GM12874 (cell line): ENCODE results near the gene FBN3.

Experiments used
- CTCF ChIP-seq: IDR thresholded peaks from 2 replicates; pipeline ENCODE4 v1.5.1; 2011; ENCODE audit warnings: low read depth, mild to moderate bottlenecking, control low read depth, low read length, moderate library complexity; ENCODE audit not compliant: insufficient read depth

The FBN3 gene

DNA sequence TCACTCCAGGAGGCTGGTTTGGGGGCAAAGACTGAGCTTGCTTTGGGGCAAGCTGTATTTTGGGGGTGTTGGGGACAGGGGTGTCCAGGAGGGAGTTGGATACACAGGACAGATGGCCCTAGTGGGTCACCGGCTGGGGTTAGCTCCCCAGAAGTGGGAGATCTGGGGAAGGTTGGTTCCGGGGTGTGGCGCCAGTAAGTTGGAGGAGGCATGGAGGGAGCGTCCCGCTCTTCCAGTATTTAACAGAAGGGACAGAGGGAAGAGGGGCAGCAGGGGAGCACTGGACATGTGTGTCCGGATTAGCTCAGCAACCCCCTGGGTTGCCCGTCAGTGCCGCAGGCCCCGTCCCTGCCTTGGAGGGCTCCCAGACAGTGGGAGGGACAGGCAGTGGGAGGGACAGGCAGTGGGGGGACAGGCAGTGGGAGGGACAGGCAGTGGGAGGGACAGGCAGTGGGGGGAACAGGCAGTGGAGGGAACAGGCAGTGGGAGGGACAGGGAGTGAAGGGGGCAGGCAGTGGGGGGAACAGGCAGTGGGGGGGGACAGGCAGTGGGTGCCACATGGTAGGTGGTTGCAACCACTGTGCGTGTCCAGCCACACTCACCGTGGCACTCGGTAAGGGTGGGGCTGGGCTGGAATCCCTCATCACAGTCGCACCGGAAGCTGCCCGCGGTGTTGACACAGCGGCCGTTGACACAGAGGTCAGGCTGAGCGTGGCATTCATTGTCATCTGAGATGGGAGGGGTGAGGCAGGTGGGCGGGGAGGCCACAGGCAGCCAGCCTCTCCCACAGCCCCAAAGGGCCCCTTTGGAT lies 63.6 kb downstream of the FBN3 start:
- TF ChIP-seq CTCF, result no peak

DNA sequence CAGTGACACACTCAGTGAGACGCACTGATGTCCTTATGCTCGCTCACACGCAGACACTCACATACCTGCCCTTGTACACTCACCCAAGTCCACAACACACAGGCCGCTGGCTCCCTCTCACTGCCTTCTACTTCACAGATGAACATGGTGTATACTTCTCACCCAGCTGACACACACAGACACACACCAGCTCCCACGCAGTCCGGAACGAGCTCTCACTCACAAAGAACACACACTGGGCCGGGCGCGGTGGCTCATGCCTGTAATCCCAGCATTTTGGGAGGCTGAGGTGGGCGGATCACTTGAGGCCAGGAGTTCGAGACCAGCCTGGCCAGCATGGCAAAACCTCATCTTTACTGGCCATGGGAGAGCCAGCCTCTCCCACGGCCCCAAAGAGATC lies 65.2 kb downstream of the FBN3 start:
- TF ChIP-seq CTCF, result no peak

DNA sequence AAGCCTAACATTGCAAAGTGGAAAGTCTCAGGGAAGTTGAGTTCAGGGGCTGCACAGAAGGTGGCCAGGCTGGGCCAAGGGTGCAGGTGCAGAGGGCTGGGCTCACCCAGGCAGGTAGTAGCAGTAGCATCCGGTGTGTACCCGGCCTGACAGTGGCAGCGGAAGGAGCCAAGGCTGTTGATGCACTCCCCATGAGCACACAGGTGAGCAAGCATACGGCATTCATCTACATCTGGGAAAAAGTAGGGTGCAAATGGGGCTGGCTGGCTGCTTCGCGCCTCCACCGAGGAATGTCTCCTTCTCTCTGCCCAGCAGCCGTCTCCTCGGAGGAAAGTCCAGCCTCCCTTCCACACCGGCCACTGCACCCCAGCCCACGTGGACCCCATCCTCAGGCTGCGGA lies 66.3 kb downstream of the FBN3 start:
- no peak for TF ChIP-seq CTCF

DNA sequence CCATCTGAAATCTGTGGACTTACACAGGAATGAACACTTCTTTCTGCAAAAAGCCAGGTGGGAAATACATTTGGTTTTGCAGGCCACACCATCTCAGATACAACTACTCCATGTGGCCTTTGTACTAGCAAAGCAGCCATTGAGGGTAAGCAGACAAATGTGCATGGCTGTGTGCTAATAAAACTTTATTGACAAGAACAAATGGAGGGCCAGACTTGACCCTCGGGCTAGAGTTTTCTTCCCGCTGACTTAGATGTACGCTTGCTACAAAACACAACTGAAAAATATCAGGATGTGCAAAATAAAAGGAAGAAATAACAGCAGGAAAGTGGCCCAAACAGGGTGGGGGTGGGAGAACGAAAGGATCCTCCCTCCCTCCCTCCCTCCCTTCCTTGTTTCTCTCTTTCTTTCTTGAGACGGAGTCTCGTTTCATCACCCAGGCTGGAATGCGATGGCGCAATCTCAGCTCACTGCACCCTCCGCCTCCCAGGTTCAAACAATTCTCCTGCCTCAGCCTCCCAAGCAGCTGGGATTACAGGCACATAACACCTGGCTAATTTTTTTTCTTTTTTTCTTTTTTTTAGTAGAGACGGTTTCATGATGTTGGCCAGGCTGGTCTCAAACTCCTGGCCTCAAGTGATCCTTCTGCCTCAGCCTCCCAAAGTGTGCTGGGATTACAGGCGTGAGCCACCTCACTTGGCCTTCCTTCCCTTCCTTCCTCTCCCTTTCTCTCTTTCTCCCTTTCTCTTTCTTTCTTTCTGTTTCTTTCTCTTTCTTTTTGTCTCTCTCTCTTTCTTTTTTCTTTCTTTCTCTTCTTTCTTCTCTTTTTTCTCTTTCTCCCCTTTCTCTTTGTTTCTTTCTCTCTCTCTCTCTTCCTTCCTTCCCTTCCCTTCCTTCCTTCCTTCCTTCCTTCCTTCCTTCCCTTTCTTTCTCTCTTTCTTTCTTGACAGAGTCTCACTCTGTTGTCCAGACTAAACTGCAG lies 67.5 kb downstream of the FBN3 start:
- TF ChIP-seq CTCF, result no peak

- TF ChIP-seq CTCF, result no peak
These were observed 68.6 kb downstream of the FBN3 start for GRCh38 chr19:8080832-8081231.

DNA sequence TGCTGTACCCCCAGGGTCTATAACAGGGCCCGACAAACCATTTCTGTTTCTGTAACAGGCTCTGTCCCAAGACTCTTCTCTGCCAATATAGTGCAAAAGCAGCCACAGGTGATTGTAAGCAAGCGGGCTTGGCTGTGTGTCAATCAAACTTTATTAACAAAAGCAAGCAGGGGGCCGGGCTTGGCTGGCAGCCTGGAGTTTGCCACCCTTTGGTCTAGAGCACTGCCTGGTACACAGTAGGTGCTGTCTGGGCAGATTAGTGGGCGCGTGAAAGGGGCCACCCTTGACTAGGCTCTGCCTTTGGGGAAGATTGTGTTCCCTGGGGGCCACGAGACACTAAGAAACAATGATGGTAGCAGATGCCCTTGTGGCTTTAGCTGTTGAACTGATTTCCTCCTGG lies 69.4 kb downstream of the FBN3 start:
- no peak for TF ChIP-seq CTCF
